ENCODE data around the gene ARPIN.

Gene ARPIN

DNA sequence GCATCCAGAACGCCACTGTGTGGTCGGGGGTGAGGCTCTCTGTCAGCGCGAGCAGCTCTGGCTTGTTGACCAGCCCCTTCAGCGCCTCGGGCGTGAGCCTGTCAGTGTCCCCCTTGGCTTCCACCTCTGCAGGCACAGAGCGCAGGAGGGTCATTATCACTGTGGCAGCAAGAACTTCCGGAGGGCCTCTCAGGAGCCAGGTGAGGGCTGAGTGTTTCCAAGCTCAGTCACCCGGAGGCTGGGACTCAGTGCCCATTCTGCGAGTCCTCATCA is 9.0 kb downstream of the ARPIN start:
- no peak for DNase-seq (ENCODE audit: low read depth)
- in situ Hi-C loops (cut with HindIII; ENCODE audit: low sequenced_read_pairs), result no loop called here
- H3K4me3 ChIP-seq (ENCODE audit: low read depth, low read length), result no peak overlapping the region
- TF ChIP-seq, protein P1, sequence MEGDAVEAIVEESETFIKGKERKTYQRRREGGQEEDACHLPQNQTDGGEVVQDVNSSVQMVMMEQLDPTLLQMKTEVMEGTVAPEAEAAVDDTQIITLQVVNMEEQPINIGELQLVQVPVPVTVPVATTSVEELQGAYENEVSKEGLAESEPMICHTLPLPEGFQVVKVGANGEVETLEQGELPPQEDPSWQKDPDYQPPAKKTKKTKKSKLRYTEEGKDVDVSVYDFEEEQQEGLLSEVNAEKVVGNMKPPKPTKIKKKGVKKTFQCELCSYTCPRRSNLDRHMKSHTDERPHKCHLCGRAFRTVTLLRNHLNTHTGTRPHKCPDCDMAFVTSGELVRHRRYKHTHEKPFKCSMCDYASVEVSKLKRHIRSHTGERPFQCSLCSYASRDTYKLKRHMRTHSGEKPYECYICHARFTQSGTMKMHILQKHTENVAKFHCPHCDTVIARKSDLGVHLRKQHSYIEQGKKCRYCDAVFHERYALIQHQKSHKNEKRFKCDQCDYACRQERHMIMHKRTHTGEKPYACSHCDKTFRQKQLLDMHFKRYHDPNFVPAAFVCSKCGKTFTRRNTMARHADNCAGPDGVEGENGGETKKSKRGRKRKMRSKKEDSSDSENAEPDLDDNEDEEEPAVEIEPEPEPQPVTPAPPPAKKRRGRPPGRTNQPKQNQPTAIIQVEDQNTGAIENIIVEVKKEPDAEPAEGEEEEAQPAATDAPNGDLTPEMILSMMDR (IDR thresholded peaks at IDR 0.05; ENCODE audit: low read depth, low read length, missing control alignments), result no peak

DNA sequence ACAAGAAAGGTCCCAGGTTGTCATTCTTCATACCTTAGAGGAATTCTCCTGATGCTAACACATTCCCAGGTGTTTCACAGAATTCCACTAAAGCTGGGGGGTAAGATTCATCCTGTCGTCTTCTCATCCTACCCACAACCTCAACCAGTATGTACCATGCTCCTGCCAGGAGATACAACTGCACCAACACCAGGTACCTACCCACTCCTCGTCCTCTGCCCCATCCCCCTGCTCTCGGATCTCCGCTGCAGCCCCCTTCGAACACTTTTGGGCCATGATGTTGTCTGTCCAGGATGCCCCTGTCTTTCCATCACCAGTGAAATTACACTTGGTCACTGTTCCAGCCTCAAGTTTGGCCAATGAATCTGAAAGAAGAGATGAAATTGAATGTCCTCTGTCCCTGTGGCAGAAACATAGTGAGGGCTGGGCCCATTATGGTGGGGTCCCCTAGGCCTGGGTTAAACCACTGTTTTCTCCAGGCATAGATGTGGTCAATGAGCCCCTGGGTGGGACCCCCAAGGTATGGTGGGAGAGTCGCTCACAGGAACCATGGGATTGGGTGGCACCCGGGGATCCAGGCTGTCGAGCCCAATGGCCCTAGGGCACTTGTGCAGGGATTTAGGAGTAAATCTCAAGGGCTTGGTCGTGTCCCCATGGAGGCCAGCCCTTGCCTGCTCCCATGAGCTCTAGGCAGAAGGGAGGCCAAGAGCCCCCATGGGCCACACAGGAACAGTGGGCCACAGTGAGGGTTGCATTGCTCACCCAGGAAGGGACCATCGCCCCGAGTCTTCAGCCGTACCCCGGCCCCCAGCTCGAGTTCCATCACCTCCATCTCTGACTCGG is 9.5 kb downstream of the ARPIN start:
- in situ Hi-C loops (cut with HindIII; ENCODE audit: low sequenced_read_pairs), result no loop called here
- H3K4me3 ChIP-seq (ENCODE audit: low read depth, low read length), result no peak overlapping the region
- DNase-seq (ENCODE audit: low read depth), result no peak
- TF ChIP-seq, protein P1 (IDR thresholded peaks at IDR 0.05; ENCODE audit: low read depth, low read length, missing control alignments), result no peak

DNA sequence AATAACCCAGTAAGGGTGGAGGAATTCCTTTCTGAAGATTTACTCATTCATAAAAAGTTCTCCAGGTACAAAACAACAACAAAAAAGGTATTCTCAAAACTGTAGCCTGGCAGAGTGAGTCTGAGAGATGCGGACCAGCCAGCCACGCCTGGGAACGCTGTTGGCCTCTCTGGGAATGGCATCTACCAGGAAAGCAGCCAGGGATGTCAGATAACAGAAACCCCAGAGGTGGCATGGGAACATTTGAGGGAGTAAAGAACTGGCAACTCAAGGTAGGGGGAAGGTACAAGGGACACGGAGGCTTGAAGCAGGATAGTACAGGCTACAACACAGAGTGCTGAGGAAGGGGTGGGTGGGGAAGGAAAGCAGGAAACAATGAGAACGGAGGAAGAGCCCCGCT is 11.9 kb downstream of the ARPIN start:
- no peak overlapping the region for H3K4me3 ChIP-seq (ENCODE audit: low read depth, low read length)
- TF ChIP-seq, protein P1 (IDR thresholded peaks at IDR 0.05; ENCODE audit: low read depth, low read length, missing control alignments), result no peak
- DNase-seq (ENCODE audit: low read depth), result no peak
- in situ Hi-C loops (cut with HindIII; ENCODE audit: low sequenced_read_pairs), result no loop called here

DNA sequence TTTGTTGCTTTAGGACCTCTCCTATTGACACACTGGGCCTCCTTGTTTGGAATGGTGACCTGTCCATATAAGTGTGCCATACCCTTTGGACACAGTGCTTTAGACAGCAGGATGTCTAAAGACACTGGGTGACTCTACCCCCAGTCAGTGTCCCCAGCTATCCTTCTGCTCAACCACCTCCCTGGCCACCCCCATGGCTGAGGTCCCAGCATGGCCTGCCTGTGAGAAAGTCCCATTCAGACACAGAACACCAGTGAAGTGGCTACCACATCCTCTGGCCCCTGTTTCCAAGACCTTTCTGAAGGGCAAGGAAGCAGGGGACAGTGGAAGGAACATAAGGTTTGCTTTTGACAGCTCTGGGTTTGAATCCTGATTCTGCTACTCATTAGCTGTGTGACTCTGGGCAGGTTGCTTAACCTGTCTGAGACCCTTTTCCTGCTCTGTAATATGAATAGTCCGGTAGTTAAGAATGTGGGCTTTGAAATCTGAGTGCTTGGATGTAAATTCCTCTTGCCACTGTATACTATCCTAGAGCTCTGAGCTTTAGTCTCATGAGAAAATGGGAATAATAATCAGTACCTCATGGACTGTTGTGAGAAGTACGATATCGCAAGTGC is 12.7 kb downstream of the ARPIN start:
- no peak overlapping the region for H3K4me3 ChIP-seq (ENCODE audit: low read depth, low read length)
- TF ChIP-seq, protein P1 (IDR thresholded peaks at IDR 0.05; ENCODE audit: low read depth, low read length, missing control alignments), result no peak
- no peak for DNase-seq (ENCODE audit: low read depth)
- in situ Hi-C loops (cut with HindIII; ENCODE audit: low sequenced_read_pairs), result no loop called here

DNA sequence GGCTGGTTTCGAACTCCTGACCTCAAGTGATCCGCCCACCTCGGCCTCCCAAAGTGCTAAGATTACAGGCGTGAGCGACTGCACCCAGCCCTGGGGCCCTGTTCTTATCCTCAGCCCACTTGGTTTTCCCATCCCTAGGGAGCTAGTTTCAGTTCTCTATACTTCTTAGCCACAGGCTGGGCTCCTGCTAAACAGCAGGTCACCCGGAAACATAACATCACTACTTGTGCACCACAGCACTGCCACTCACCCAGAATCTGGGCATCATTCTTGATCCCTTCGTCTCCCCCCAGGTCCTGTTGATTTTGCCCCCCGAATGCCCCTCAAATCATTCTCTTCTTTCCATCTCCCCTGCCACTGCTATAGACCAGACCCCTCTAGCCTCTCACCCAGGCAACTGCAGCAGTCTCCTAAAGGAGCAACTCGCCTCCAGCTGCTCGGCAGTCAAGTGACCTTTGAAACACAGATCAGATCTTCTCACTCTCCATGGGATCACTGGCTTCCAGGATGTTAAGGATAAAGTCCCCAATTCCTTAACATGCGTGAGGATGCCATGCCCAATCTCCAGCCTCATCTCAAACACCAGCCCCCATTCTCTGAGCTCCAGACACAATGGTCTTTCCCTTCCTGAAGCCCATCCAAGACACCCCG is 13.3 kb downstream of the ARPIN start:
- in situ Hi-C loops (cut with HindIII; ENCODE audit: low sequenced_read_pairs), result no loop called here
- no peak for DNase-seq (ENCODE audit: low read depth)

DNA sequence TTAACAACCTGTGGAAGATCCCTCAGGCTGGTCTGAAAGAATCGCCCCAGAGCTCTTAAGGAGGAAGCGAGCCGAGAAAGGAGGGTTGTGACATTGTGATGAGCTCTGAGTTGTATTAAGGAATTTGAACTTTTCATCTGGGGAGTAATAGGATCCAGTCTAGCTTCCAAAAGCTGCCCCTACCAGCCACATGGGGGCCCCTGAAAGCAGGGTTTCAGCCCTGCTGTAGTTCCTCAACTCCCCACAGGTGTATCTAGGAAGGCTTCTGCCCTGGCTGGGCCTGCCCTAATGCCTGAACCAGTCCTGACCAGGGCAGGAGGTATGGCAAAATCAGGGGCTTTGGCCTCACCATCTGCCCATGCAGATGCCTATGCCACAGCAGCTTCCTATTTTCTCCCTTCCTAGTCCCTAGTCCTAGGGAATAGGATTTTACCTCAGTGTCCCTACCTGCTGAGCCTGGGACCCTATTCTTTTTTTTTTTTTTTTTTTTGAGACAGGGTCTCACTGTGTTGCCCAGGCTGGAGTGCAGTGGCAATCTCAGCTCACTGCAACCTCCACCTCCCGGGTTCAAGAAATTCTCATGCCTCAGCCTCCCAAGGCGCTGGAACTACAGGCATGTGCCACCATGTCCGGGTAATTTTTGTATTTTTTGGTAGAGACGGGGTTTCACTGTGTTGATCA is 14.0 kb downstream of the ARPIN start:
- no peak overlapping the region for H3K4me3 ChIP-seq (ENCODE audit: low read depth, low read length)
- TF ChIP-seq, protein P1 (IDR thresholded peaks at IDR 0.05; ENCODE audit: low read depth, low read length, missing control alignments), result peak; percentile 73
- DNase-seq (ENCODE audit: low read depth), result peak; percentile 26
- in situ Hi-C loops (cut with HindIII; ENCODE audit: low sequenced_read_pairs), result no loop called here

More for the DNA sequence above, 13.3 kb downstream of the ARPIN start:
- no peak overlapping the region for H3K4me3 ChIP-seq (ENCODE audit: low read depth, low read length)
- TF ChIP-seq, protein P1 (IDR thresholded peaks at IDR 0.05; ENCODE audit: low read depth, low read length, missing control alignments), result no peak

All from astrocyte of the cerebellum (primary cell).